Measurements from ENCODE around the gene RRBP1. TPM values are rescaled to one million over a fixed set of nuclear protein-coding genes. Genes with fewer than 3 reads are reported as not detected.

RRBP1 gene
- total RNA-seq, 6 experiments from 2014 or later, result 121 to 274 (median 193) TPM

DNA sequence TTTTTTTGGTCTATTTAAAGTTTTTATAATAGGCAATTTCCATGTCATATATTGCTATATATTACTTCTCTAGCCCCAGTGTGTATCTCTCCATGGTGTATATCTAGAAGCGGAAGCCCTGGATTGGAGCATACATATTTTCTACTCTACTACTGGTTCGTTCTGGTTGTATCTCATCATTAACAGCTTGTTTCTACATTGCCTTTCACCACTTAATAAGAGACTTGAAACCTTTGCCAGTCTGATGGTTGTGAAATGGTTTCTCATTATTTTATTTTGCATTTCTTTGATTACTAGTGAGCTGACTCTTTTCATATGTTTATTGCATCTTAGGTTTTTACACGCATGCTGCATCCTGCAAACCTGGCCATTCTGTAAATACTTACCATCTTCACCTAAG is 108.6 kb downstream of the RRBP1 start:
- peaks cover 0 to 31% (median 9%) of the 10 kb centered on the region in 4 donors for H3K4me1 ChIP-seq
- 92% methylated on average over 3 of the region's 3 CpGs for WGBS (ENCODE audit: insufficient coverage, low coverage, low lambda C conversion rate, missing lambda C conversion rate)
- ATAC-seq (no peak), DNase-seq (no peak)
- no peak for TF ChIP-seq POLR2A (IDR thresholded peaks at IDR 0.05)
- TF ChIP-seq, protein P1, sequence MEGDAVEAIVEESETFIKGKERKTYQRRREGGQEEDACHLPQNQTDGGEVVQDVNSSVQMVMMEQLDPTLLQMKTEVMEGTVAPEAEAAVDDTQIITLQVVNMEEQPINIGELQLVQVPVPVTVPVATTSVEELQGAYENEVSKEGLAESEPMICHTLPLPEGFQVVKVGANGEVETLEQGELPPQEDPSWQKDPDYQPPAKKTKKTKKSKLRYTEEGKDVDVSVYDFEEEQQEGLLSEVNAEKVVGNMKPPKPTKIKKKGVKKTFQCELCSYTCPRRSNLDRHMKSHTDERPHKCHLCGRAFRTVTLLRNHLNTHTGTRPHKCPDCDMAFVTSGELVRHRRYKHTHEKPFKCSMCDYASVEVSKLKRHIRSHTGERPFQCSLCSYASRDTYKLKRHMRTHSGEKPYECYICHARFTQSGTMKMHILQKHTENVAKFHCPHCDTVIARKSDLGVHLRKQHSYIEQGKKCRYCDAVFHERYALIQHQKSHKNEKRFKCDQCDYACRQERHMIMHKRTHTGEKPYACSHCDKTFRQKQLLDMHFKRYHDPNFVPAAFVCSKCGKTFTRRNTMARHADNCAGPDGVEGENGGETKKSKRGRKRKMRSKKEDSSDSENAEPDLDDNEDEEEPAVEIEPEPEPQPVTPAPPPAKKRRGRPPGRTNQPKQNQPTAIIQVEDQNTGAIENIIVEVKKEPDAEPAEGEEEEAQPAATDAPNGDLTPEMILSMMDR (IDR thresholded peaks at IDR 0.05), result no peak
- no peak overlapping the region for H3K27ac ChIP-seq
- H3K36me3 ChIP-seq, result no peaks in the 10 kb centered on the region
- H3K9me3 ChIP-seq, result no peaks in the 10 kb centered on the region
- intact Hi-C loops (cut with DNase I), result no loop called here
- no peak overlapping the region for H3K4me3 ChIP-seq
- H3K27me3 ChIP-seq, result no peaks in the 10 kb centered on the region

DNA sequence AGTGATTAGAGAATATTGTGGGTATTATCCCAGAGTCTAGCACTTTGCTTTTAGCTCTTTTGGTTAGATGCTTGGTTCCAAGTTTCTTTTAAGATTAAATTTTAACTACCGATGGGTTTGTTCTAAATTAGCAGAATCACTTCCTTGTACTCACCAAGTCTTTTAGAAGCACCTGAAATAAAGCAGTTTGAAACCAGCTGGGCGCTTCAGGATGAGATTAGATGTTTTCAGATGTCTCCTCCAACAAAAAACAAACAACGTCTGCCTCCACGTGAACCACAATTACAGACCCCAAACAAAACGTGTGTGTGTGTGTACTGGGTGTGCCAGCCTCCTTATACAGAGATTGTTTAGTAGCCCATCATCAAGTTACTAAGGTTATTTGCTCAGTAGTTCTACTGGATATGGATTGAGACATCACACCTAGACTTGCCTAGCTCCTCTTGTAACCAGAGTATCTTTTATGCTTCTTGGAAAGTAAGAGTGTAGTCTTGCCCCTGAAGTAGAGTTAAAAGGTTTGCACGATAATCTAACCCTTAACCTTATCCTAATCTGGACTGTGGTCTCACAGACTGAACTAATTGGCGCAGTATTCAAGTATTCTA is 109.9 kb downstream of the RRBP1 start:
- WGBS (ENCODE audit: insufficient coverage, low coverage, low lambda C conversion rate, missing lambda C conversion rate), result 40% methylated on average over 7 of the region's 7 CpGs

DNA sequence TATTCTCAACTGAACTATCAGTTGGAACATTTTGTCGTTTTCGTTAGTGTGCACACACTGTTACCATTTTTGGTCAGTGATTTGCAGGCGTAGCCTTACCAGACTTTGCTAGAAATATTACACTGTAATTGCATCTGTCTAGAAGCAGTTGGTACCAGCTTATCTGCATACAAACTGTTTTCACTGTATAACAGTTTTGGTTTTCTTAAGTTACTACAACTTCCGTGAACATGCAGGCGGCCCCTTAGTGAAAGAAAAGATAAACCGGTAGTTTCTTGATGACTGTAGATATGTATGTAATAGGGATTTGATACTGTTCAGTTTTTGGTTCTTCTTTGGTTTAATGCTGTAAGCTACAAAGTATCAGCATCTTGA is 110.9 kb downstream of the RRBP1 start:
- Histone ChIP-seq H3K4me3 (peak overlapping the region; percentile 92 to 96 (median 96)), H3K4me1 (peaks cover 0 to 26% (median 9%) of the 10 kb centered on the region in 4 donors), H3K36me3 (no peaks in the 10 kb centered on the region), H3K27ac (peak overlapping the region in 2 of 3 donors; percentile 94 to 97), H3K9me3 (no peaks in the 10 kb centered on the region), H3K27me3 (no peaks in the 10 kb centered on the region)
- no peak for ATAC-seq
- no peak for TF ChIP-seq POLR2A (IDR thresholded peaks at IDR 0.05)
- TF ChIP-seq, protein P1 (IDR thresholded peaks at IDR 0.05), result no peak
- DNase-seq, result no peak
- WGBS (ENCODE audit: insufficient coverage, low coverage, low lambda C conversion rate, missing lambda C conversion rate), result 32% methylated on average over 6 of the region's 6 CpGs
- intact Hi-C loops (cut with DNase I), result no loop called here

More for the DNA sequence above, 109.9 kb downstream of the RRBP1 start:
- Histone ChIP-seq H3K27me3 (no peaks in the 10 kb centered on the region), H3K36me3 (no peaks in the 10 kb centered on the region), H3K27ac (peak overlapping the region in 1 of 3 donors; percentile 31), H3K9me3 (no peaks in the 10 kb centered on the region), H3K4me3 (no peak overlapping the region), H3K4me1 (peaks cover 0 to 31% (median 9%) of the 10 kb centered on the region in 4 donors)
- ATAC-seq (no peak), DNase-seq (no peak)
- intact Hi-C loops (cut with DNase I), result no loop called here
- TF ChIP-seq, protein P1 (IDR thresholded peaks at IDR 0.05), result no peak
- no peak for TF ChIP-seq POLR2A (IDR thresholded peaks at IDR 0.05)

DNA sequence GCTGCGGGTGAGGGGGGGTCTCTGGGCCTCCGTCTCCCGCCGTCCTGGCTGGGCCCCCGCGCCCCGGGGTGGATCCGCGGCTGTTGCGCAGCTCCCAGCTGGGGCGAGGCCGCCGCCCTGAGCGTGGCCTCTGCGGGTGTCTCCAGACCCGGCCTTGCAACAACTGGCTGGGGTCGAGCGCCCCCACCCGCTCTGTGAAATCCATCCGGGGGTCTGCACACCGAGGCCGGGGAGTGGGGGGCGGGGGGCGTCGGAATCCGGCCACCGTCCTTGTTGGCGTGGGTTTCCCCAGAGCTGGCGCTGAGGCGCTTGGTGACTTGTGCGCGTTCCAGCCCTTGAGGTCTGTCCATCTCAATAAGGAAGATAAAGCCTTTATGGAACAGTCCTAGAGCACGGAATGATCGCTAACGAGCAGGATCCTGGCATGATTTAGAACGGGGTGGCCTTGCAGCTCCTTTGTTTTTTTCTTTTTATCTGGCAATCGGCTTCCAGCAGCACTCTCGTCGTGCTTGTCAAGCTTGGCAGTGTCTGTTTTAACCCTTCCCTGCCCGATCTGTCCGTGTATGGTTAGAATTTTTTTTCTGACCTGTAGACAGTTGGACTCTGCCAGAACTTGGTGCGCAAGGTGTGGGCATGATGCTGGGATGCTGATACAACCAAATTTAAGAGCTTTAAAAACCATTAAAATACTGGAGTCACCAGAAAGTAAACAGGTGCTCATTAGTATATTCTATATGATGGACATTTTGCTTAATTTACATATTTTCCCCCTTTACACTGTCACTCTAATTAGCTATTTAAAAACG is 111.5 kb downstream of the RRBP1 start:
- DNase-seq (peak in 1 of 3 donors; percentile 62), ATAC-seq (peak; percentile 31 to 60 (median 56))
- TF ChIP-seq, protein P1 (IDR thresholded peaks at IDR 0.05), result no peak
- TF ChIP-seq POLR2A (IDR thresholded peaks at IDR 0.05), result no peak
- Histone ChIP-seq H3K36me3 (no peaks in the 10 kb centered on the region), H3K27ac (peak overlapping the region; percentile 94 to 97 (median 94)), H3K9me3 (no peaks in the 10 kb centered on the region), H3K4me3 (peak overlapping the region; percentile 92 to 96 (median 96)), H3K4me1 (peaks cover 0 to 26% (median 9%) of the 10 kb centered on the region in 4 donors), H3K27me3 (no peaks in the 10 kb centered on the region)
- 2% methylated on average over 10 of the region's 43 CpGs for WGBS (ENCODE audit: insufficient coverage, low coverage, low lambda C conversion rate, missing lambda C conversion rate)
- intact Hi-C loops (cut with DNase I), result no loop called here
